ENCODE measurements around the gene ZMAT1. TPM values are rescaled to one million over a fixed set of nuclear protein-coding genes. Genes with fewer than 3 reads are reported as not detected.

ZMAT1 gene

GRCh38 chrX:101906136-101906796 lies 25.6 kb downstream of the ZMAT1 start:
- no peak overlapping the region for H3K23ac ChIP-seq (ENCODE audit: low read length in 2 of 2)
- H3K14ac ChIP-seq (ENCODE audit: low read length in 2 of 2): no peak overlapping the region
- H3K4me1 ChIP-seq (ENCODE audit: control insufficient read depth, insufficient read depth, low read depth, low read length): no peaks in the 10 kb centered on the region
- H2BK5ac ChIP-seq (ENCODE audit: low read depth, low read length, poor library complexity, severe bottlenecking): no peak overlapping the region
- no peak overlapping the region for H3K9ac ChIP-seq (ENCODE audit: low read length)
- no peak overlapping the region for H3K27ac ChIP-seq (ENCODE audit: low read length, poor library complexity, severe bottlenecking)
- H2BK12ac ChIP-seq (ENCODE audit: low read length in 2 of 2): no peak overlapping the region
- H2BK15ac ChIP-seq (ENCODE audit: low read depth, poor library complexity, severe bottlenecking): no peak overlapping the region
- no peak overlapping the region for H3K18ac ChIP-seq (ENCODE audit: low read depth in 1 of 2, low read length in 2 of 2)
- H3K4me2 ChIP-seq (ENCODE audit: low read length, poor library complexity, severe bottlenecking): no peak overlapping the region
- DNase-seq: no peak
- peaks cover 36% of the 10 kb centered on the region for H3K9me3 ChIP-seq (ENCODE audit: control insufficient read depth, low read length)
- H4K91ac ChIP-seq (ENCODE audit: low read length): no peak overlapping the region
- H2AK5ac ChIP-seq (ENCODE audit: low read length, severe bottlenecking): no peak overlapping the region
- H3K36me3 ChIP-seq (ENCODE audit: control insufficient read depth in 1 of 2, insufficient read depth in 2 of 2, low read depth in 1 of 2, low read length in 2 of 2): no peaks in the 10 kb centered on the region
- H3K4ac ChIP-seq (ENCODE audit: low read depth in 1 of 2, low read length in 2 of 2): no peak overlapping the region
- H4K8ac ChIP-seq (ENCODE audit: low read length): no peak overlapping the region
- H2BK120ac ChIP-seq (ENCODE audit: low read depth, low read length): no peak overlapping the region
- no peak overlapping the region for H3K4me3 ChIP-seq (ENCODE audit: insufficient read depth in 1 of 2, low read depth in 1 of 2, low read length in 2 of 2)
- no peaks in the 10 kb centered on the region for H3K27me3 ChIP-seq (ENCODE audit: control insufficient read depth in 1 of 2, insufficient read depth in 1 of 2, low read length in 2 of 2)
- H3K79me1 ChIP-seq (replicated peaks; ENCODE audit: low read length, poor library complexity, severe bottlenecking): no peaks in the 10 kb centered on the region
- no peak overlapping the region for H2AFZ ChIP-seq (ENCODE audit: low read depth, low read length)
- 62% methylated on average over 5 of the region's 5 CpGs for WGBS

- no peak overlapping the region for H3K9ac ChIP-seq (ENCODE audit: low read length)
- H2BK15ac ChIP-seq (ENCODE audit: low read depth, poor library complexity, severe bottlenecking): no peak overlapping the region
- no peak overlapping the region for H3K18ac ChIP-seq (ENCODE audit: low read depth in 1 of 2, low read length in 2 of 2)
- H3K79me1 ChIP-seq (replicated peaks; ENCODE audit: low read length, poor library complexity, severe bottlenecking): no peaks in the 10 kb centered on the region
- H3K9me3 ChIP-seq (ENCODE audit: control insufficient read depth, low read length): peaks cover 24% of the 10 kb centered on the region
- no peak overlapping the region for H2BK12ac ChIP-seq (ENCODE audit: low read length in 2 of 2)
- H4K91ac ChIP-seq (ENCODE audit: low read length): no peak overlapping the region
- H3K4me3 ChIP-seq (ENCODE audit: insufficient read depth in 1 of 2, low read depth in 1 of 2, low read length in 2 of 2): no peak overlapping the region
- DNase-seq: no peak
- H3K14ac ChIP-seq (ENCODE audit: low read length in 2 of 2): no peak overlapping the region
- no peak overlapping the region for H3K4me2 ChIP-seq (ENCODE audit: low read length, poor library complexity, severe bottlenecking)
- no peak overlapping the region for H3K23ac ChIP-seq (ENCODE audit: low read length in 2 of 2)
- H3K27me3 ChIP-seq (ENCODE audit: control insufficient read depth in 1 of 2, insufficient read depth in 1 of 2, low read length in 2 of 2): no peaks in the 10 kb centered on the region
- H2AFZ ChIP-seq (ENCODE audit: low read depth, low read length): no peak overlapping the region
- H2AK5ac ChIP-seq (ENCODE audit: low read length, severe bottlenecking): no peak overlapping the region
- no peaks in the 10 kb centered on the region for H3K4me1 ChIP-seq (ENCODE audit: control insufficient read depth, insufficient read depth, low read depth, low read length)
- no peak overlapping the region for H4K8ac ChIP-seq (ENCODE audit: low read length)
- H3K4ac ChIP-seq (ENCODE audit: low read depth in 1 of 2, low read length in 2 of 2): no peak overlapping the region
- WGBS: 86% methylated on average over 1 of the region's 1 CpG
- no peak overlapping the region for H3K27ac ChIP-seq (ENCODE audit: low read length, poor library complexity, severe bottlenecking)
- no peaks in the 10 kb centered on the region for H3K36me3 ChIP-seq (ENCODE audit: control insufficient read depth in 1 of 2, insufficient read depth in 2 of 2, low read depth in 1 of 2, low read length in 2 of 2)
- no peak overlapping the region for H2BK120ac ChIP-seq (ENCODE audit: low read depth, low read length)
- no peak overlapping the region for H2BK5ac ChIP-seq (ENCODE audit: low read depth, low read length, poor library complexity, severe bottlenecking)
Measured at GRCh38 chrX:101904996-101905395, 26.8 kb downstream of the ZMAT1 start.

Small RNAs within 50 kb of the gene (small RNA-seq; reads per million reads assigned to genes)
- not detected for gene RNU6-345P (ENCODE audit: low read depth)

Measured in mesenchymal stem cell (in vitro differentiated cells and primary cell).